Measurements from ENCODE around the gene LDLRAD4.

The LDLRAD4 gene

GRCh38 chr18:13382954-13383827, 164.6 kb downstream of the LDLRAD4 start:
- no peak for DNase-seq (ENCODE audit: low read depth in 2 of 2)

DNA sequence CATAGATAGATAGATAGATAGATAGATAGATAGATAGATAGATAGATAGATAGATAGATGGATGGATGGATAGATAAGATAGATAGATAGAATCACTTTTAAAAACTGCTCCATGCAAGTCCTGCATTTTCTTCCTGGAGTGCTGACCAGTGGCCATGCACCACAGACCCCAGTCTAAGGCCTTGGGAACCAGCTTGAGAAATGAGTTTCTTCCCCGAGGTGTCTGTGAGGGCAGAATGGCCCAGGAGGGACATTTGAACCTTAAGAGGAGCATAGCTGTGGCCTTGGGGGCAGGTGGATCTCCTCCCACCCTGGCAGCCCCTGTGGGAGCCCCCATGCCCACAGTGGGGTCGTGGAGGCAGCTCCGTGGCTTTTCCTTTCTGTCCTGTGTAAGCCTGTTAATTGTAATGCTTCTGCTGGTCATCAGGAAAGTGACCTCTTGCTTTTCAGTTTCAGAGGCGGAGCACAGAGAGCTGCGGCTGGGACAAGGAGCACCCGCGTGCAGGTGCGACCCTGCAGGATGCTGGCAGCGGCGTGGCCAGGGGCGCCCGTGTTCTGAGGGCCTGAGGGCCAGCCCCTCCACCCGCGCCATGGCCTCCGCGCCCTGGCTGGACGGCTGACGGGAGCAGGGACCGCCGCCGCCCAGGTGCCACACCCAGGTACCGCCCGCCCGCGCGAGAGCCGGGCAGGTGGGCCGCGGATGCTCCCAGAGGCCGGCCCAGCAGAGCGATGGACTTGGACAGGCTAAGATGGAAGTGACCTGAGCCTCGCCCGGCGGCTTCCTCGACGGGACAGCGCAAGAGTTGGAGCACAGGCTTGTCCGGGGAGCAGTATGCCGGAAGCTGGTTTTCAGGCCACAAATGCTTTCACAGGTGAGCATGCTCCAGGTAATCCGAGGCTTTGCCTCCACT, 168.6 kb downstream of the LDLRAD4 start:
- DNase-seq (ENCODE audit: low read depth in 2 of 2): no peak

DNA sequence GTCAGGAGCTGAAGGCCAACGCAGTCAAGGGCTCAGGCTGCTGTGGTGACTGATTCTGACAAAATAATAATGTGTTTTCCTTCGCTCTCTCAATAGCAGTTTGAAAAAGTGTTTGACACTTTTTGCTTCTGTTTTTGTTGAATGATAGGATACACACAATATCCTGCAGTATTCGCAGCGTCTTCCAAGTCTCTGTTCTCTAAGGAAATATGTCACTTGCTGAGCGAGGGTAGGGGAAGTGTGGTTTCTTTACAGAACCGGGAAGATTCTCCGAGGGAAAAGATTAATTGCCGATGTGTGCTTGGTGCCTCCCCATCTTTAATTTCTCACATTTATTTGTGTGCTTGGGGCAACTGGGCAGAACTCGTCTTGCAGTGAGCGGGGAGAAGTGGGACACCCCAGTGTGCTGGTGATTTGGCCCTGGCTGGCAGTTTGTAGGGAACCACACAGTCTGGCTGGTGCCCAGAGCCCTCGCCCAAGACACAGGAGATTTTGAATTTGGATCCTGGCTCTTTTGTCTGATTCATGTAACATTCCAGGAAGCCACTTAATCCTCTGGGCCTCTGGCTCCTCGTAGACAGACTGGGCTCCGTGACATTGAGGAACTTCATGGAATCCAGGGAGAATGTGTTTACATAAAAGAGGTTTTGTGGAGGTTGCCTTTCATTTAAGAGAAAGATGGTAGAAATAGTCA, 169.4 kb downstream of the LDLRAD4 start:
- no peak for DNase-seq (ENCODE audit: low read depth in 2 of 2)

- no peak for DNase-seq (ENCODE audit: low read depth in 2 of 2)
These were observed 170.3 kb downstream of the LDLRAD4 start for GRCh38 chr18:13388586-13389490.

- DNase-seq (ENCODE audit: low read depth in 2 of 2): no peak
These were observed 171.1 kb downstream of the LDLRAD4 start for GRCh38 chr18:13389491-13390131.

GRCh38 chr18:13390196-13390595, 171.6 kb downstream of the LDLRAD4 start:
- DNase-seq (ENCODE audit: low read depth in 2 of 2): no peak

DNA sequence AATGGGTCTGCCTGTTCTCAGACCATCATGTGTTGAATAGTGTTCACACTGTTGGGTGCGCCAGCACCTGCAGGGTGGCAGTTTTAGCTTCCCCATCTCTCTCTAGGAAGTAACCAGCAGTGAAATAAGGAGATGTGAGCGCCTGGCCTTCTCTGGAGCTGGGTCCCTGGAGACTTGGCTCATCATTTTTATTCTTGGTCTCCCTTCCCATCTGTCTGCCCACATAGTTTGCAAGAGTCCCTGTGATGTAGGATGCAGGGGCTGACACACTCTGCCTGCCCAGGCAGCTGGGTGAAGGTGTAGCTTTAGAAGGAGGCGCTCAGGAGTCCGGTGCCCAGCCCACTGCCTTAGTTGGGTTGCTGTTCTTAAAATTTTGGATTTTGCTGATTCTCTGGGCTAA, 172.2 kb downstream of the LDLRAD4 start:
- no peak for DNase-seq (ENCODE audit: low read depth in 2 of 2)

DNA sequence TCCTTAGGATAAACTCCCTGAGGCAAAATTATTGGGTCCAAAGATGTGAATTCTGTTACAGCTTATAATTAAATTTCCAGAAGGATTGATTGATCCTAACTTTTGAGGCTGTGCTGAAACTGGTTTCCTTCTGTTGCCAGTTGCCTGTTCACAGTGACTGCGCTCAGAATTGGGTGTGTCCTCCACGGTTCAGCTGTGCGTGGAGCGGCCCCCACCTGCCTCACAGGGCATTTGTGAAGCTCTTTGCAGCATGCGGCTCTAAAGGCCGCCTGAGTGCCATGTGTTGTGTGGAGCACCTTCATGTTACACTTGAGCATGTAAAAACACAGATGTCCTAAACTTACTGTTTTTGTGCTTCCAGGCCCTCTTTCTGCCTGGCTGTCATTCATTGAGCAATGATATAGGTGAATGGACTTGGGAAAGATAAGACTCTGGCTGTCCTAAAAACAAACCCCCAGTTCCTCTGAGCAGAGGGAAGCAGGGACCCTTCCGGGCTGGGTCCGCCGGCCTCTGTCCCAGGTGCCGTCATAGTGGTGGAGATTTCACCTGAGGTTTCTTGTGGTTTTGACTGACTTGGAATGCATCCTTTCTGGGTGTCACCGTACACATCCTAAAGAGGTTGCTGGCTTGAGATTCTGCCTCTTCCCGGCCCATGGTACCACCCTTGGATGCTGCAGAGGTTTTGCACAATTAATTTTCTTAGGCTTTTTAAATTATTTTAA, 173.6 kb downstream of the LDLRAD4 start:
- no peak for DNase-seq (ENCODE audit: low read depth in 2 of 2)

GRCh38 chr18:13392899-13393298, 174.3 kb downstream of the LDLRAD4 start:
- DNase-seq (ENCODE audit: low read depth in 2 of 2): no peak

GRCh38 chr18:13393338-13393737, 174.8 kb downstream of the LDLRAD4 start:
- DNase-seq (ENCODE audit: low read depth in 2 of 2): no peak

- no peak for DNase-seq (ENCODE audit: low read depth in 2 of 2)
These were observed 176.2 kb downstream of the LDLRAD4 start for GRCh38 chr18:13394801-13395200.

GRCh38 chr18:13395577-13395976, 177.0 kb downstream of the LDLRAD4 start:
- DNase-seq (ENCODE audit: low read depth in 2 of 2): no peak

DNA sequence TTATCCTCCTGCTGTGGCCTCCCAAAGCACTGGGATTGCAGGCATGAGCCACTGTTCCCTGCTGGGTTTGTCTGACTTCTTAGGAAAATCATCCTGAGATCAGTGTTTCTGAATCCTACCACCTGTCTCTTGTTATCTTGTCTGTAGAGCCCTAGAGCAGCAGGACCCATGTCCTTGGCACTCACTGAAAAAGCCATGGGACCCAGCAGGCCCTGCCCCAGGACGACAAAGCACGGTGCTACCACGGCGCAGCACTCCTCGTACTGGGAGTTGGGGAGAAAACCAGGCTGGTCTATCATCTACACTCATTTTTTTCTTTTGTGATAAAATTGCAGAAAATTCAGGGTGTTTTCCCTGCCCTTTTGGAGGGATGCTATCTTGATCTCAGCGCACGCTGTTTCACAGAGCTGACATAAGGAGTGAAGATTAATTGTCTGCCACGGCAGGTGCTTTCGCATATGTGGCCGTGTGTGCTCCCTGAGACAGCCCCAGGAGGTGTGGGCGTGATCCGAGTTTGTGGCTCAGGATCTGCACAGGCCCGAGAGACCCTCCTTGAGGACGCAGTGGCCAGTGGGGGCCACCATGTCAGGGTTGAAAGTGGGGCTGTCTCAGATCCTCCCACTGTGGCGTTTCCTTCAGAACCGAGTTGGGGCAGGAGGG, 179.1 kb downstream of the LDLRAD4 start:
- DNase-seq (ENCODE audit: low read depth in 2 of 2): no peak

- DNase-seq (ENCODE audit: low read depth in 2 of 2): no peak
These were observed 180.1 kb downstream of the LDLRAD4 start for GRCh38 chr18:13398631-13399030.

DNA sequence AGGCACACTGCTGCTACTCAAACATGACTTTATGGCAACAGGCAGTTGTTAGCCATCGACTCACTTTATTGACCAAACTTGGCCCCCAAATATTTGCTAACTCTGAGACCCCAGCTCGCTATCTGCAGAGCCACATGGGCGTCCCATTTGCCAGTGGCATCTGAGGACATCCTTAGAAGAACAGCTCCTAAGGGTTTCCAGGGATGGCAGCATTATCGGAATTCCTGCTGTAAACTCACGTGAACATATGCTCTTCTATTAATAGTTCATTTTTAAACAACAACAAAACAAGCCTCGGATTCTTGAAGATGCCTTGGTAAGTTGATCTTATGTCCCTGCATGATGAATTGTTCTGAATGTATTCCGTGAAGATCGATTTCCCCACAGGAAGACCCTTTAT, 181.0 kb downstream of the LDLRAD4 start:
- no peak for DNase-seq (ENCODE audit: low read depth in 2 of 2)

DNA sequence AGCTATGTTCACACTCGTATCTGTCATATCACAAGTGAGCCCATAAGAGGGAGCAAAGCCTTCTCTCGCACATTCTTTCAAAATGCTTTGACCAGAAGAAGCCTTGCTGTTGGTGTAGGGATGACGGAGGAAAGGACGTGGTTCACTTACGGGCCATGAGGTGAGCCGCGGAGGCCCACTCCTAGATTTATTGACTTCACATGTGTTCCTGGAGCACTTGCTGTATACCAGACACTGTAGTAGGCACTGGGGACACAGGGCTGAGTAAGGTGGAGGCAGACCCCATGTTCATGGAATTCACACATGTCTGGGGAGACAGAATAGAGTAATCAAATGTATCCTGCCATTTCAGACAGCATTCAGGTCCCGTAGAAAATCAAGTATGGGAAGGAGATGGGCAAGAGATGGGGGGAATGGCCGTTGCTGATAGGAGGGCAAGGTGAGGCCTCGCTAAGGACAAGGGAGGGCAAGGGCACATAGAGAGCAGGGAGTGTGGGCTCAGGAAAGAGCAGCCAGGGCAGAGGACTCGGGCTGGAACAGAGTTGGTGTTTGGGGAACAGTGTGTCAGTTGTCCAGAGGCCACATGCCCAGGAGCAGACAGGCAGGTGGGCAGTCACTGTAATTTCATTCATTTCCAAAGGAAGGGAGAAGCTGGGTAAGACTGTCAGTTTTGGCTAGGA, 182.2 kb downstream of the LDLRAD4 start:
- DNase-seq (ENCODE audit: low read depth in 2 of 2): no peak

- DNase-seq (ENCODE audit: low read depth in 2 of 2): no peak
These were observed 182.8 kb downstream of the LDLRAD4 start for GRCh38 chr18:13401404-13401803.

DNA sequence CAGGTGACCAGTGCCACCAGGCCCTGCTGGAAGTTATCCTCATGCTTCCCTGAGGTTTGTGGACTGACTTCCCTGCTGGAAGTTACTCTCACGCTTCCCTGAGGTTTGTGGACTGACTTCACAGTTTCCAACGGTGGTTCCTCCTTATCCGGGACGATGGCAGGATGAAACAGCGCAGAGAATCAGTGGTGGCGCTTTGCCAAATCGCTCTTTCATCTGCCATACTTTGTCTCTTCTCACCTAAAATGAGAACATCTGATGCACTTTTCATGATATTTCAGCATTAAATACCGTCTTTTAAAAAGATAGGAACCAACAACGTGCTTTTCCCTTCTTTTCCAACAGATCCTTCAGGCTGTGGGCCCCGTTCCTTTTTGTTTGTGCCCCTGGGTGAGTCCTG, 183.3 kb downstream of the LDLRAD4 start:
- no peak for DNase-seq (ENCODE audit: low read depth in 2 of 2)
